ENCODE measurements around the gene RASGRF1.

- TF ChIP-seq POLR2A (IDR thresholded peaks at IDR 0.05) (no peak), POLR2AphosphoS5 (IDR thresholded peaks at IDR 0.05) (no peak)
Observed at GRCh38 chr15:79030470-79030869, 60.1 kb downstream of the RASGRF1 start.

All from prostate gland (tissue), 1 donor.